H1 (cell line): ENCODE data around the gene MLEC. TPM values are rescaled to one million over a fixed set of nuclear protein-coding genes. Genes with fewer than 3 reads are reported as not detected.

Experiments used
- CTCF ChIA-PET: fragments of 300-600 bp; sonication (Branson Sonifier 250); formaldehyde crosslinking; loops from one replicate; lab custom pipeline; 2021; ENCODE audit not compliant: partially characterized antibody; lab: Charles Lee
- POLR2A ChIA-PET: fragments of 300-600 bp; sonication (Branson Sonifier 250); formaldehyde crosslinking; loops from one replicate; lab custom pipeline; 2021; ENCODE audit warnings: inconsistent platforms; ENCODE audit not compliant: partially characterized antibody; lab: Charles Lee
- DNase-seq, 2 experiments: peaks; one replicate each; pipeline versions ENCODE4 v3.0.0 to v3.0.0-alpha.2; 2010 to 2022; ENCODE audit warnings: low spot score in 2 of 2, low read depth in 1 of 2, mixed read lengths in 1 of 2
- FAIRE-seq: peaks from 2 replicates; lab custom pipeline; 2011; peaks lifted over from hg19 to GRCh38; lab: Jason Lieb, UNC
- H2AFZ ChIP-seq: 2 replicates; pipeline ENCODE4 v1.8.1; 2012; ENCODE audit warnings: low read length, inconsistent platforms
- H2AK5ac ChIP-seq: 2 replicates; pipeline ENCODE4 v1.6.1; 2013; ENCODE audit warnings: low read depth, low read length
- H2BK120ac ChIP-seq: replicated peaks from 2 replicates; pipeline ENCODE3; 2013; ENCODE audit warnings: low read depth, low read length, inconsistent platforms
- H2BK12ac ChIP-seq: 2 replicates; pipeline ENCODE4 v1.6.1; 2013; ENCODE audit warnings: low read depth, low read length
- H2BK15ac ChIP-seq: 2 replicates; pipeline ENCODE4 v1.6.1; 2013; ENCODE audit warnings: low read length
- H2BK20ac ChIP-seq: 2 replicates; pipeline ENCODE4 v1.6.1; 2013; ENCODE audit warnings: low read length
- H2BK5ac ChIP-seq: 2 replicates; pipeline ENCODE4 v1.6.1; 2013; ENCODE audit warnings: low read depth, low read length
- H3K14ac ChIP-seq: 2 replicates; pipeline ENCODE4 v1.6.1; 2013; ENCODE audit warnings: inconsistent platforms; ENCODE audit not compliant: insufficient read length
- H3K18ac ChIP-seq: 2 replicates; pipeline ENCODE4 v1.6.1; 2013; ENCODE audit warnings: low read length; ENCODE audit errors: extremely low read depth
- H3K23ac ChIP-seq: 2 replicates; pipeline ENCODE4 v1.6.1; 2013; ENCODE audit warnings: inconsistent platforms; ENCODE audit not compliant: insufficient read length
- H3K23me2 ChIP-seq: 2 replicates; pipeline ENCODE4 v1.6.1; 2013; ENCODE audit warnings: low read depth, low read length
- H3K27ac ChIP-seq: 2 replicates; pipeline ENCODE4 v1.6.1; 2011; ENCODE audit warnings: low read depth, low read length, inconsistent platforms
- H3K27me3 ChIP-seq, 4 experiments: replicated peaks in 1 of 4; 1 replicate in 1 of 4; 2 replicates in 3 of 4; pipeline versions ENCODE4 v1.6.1 to v1.8.1; 2011 to 2013; ENCODE audit warnings: low read length in 3 of 4, mild to moderate bottlenecking in 3 of 4, inconsistent platforms in 2 of 4, mixed read lengths in 2 of 4, moderate library complexity in 1 of 4; ENCODE audit not compliant: control insufficient read depth in 3 of 4, insufficient read depth in 3 of 4; ENCODE audit errors: extremely low read depth in 1 of 4
- H3K36me3 ChIP-seq, 4 experiments: 2 replicates each; pipeline versions ENCODE4 v1.6.1 to v1.8.1; 2011 to 2013; ENCODE audit warnings: mild to moderate bottlenecking in 4 of 4, low read length in 3 of 4, moderate library complexity in 2 of 4, control low read depth in 1 of 4, inconsistent platforms in 1 of 4; ENCODE audit not compliant: insufficient read depth in 4 of 4, control insufficient read depth in 2 of 4
- H3K4ac ChIP-seq: replicated peaks from 2 replicates; pipeline ENCODE3; 2013; ENCODE audit warnings: low read length, low read depth, mixed read lengths, inconsistent platforms; ENCODE audit not compliant: insufficient read length
- H3K4me1 ChIP-seq, 4 experiments: replicated peaks in 1 of 4; 1 replicate in 1 of 4; 2 replicates in 3 of 4; pipeline versions ENCODE4 v1.6.1 to v1.8.1; 2011 to 2013; ENCODE audit warnings: low read length in 3 of 4, inconsistent platforms in 2 of 4, mixed read lengths in 1 of 4; ENCODE audit not compliant: insufficient read depth in 4 of 4, control insufficient read depth in 3 of 4
- H3K4me2 ChIP-seq, 2 experiments: 2 replicates each; pipeline versions ENCODE4 v1.6.1 to v1.8.1; 2011 to 2013; ENCODE audit warnings: low read depth in 2 of 2, low read length in 2 of 2, control low read depth in 1 of 2, inconsistent platforms in 1 of 2, mild to moderate bottlenecking in 1 of 2; ENCODE audit not compliant: insufficient read depth in 1 of 2
- H3K4me3 ChIP-seq, 4 experiments: fragments of 200-600, 300-600 bp in 1 of 4; sonication (generic), shearing (Covaris generic), sonication (Bioruptor Twin) in 1 of 4; 2 replicates each; pipeline versions ENCODE4 v1.5.1 to v1.8.1; 2011 to 2016; ENCODE audit warnings: low read length in 4 of 4, low read depth in 3 of 4, control low read depth in 2 of 4, inconsistent platforms in 2 of 4, mild to moderate bottlenecking in 2 of 4, mixed read lengths in 1 of 4, moderate library complexity in 1 of 4; ENCODE audit not compliant: insufficient read depth in 2 of 4; ENCODE audit errors: extremely low read depth in 1 of 4
- H3K56ac ChIP-seq: replicated peaks from 2 replicates; pipeline ENCODE3; 2013; ENCODE audit warnings: low read depth, mild to moderate bottlenecking, mixed read lengths, low read length, inconsistent platforms; ENCODE audit not compliant: insufficient read length
- H3K79me1 ChIP-seq: 2 replicates; pipeline ENCODE4 v1.6.1; 2013; ENCODE audit warnings: low read depth, low read length, control low read depth
- H3K79me2 ChIP-seq, 2 experiments: 2 replicates each; pipeline versions ENCODE4 v1.6.1 to v1.8.1; 2012 to 2013; ENCODE audit warnings: low read length in 2 of 2, mild to moderate bottlenecking in 2 of 2, inconsistent platforms in 1 of 2; ENCODE audit not compliant: insufficient read depth in 2 of 2, control insufficient read depth in 1 of 2
- H3K9ac ChIP-seq, 4 experiments: replicated peaks in 1 of 4; 1 replicate in 1 of 4; 2 replicates in 3 of 4; pipeline versions ENCODE4 v1.6.1 to v1.8.1; 2011 to 2013; ENCODE audit warnings: low read depth in 3 of 4, low read length in 3 of 4, control low read depth in 2 of 4, mild to moderate bottlenecking in 2 of 4, moderate library complexity in 2 of 4, inconsistent platforms in 1 of 4; ENCODE audit errors: extremely low read depth in 1 of 4
- H3K9me3 ChIP-seq, 2 experiments: 2 replicates each; pipeline versions ENCODE4 v1.6.1 to v1.8.1; 2012 to 2013; ENCODE audit warnings: mild to moderate bottlenecking in 2 of 2, moderate library complexity in 2 of 2, control low read depth in 1 of 2, inconsistent platforms in 1 of 2, low read depth in 1 of 2, low read length in 1 of 2, mixed read lengths in 1 of 2; ENCODE audit not compliant: insufficient read depth in 2 of 2
- H4K20me1 ChIP-seq, 2 experiments: replicated peaks in 1 of 2; 2 replicates each; pipeline versions ENCODE3 to v1.8.1; 2011 to 2013; ENCODE audit warnings: inconsistent platforms in 2 of 2, low read length in 2 of 2, mild to moderate bottlenecking in 1 of 2; ENCODE audit not compliant: insufficient read depth in 2 of 2, control insufficient read depth in 1 of 2
- H4K5ac ChIP-seq: 2 replicates; pipeline ENCODE4 v1.6.1; 2013; ENCODE audit warnings: low read length, low read depth, mixed read lengths, inconsistent platforms; ENCODE audit not compliant: insufficient read length
- H4K8ac ChIP-seq: 2 replicates; pipeline ENCODE4 v1.8.0; 2013; ENCODE audit warnings: mild to moderate bottlenecking, moderate library complexity, low read length, inconsistent platforms; ENCODE audit not compliant: insufficient read depth; ENCODE audit errors: extremely low read depth
- H4K91ac ChIP-seq: replicated peaks from 2 replicates; pipeline ENCODE3; 2013; ENCODE audit warnings: low read length, mixed read lengths, inconsistent platforms; ENCODE audit not compliant: insufficient read length
- BCL11A ChIP-seq, 2 experiments: IDR thresholded peaks; one replicate each; pipeline ENCODE4 v1.6.1; 2011; ENCODE audit warnings: low read depth in 2 of 2, low read length in 2 of 2, mild to moderate bottlenecking in 2 of 2
- CBX5 ChIP-seq: fragments of 300-800, 300-1000 bp; sonication (generic); IDR thresholded peaks from 2 replicates; pipeline ENCODE4 v1.7.1; 2016; ENCODE audit warnings: antibody characterized with exemption, low read length, low read depth
- CREB1 ChIP-seq: IDR thresholded peaks from 2 replicates; pipeline ENCODE4 v1.6.1; 2012; ENCODE audit warnings: inconsistent platforms
- CTBP2 ChIP-seq: IDR thresholded peaks from 2 replicates; pipeline ENCODE4 v1.7.0; 2011; ENCODE audit warnings: borderline replicate concordance, mild to moderate bottlenecking, moderate library complexity, mixed read lengths, low read length; ENCODE audit not compliant: insufficient read depth, insufficient read length
- FOSL1 ChIP-seq: IDR thresholded peaks from 2 replicates; pipeline ENCODE4 v1.6.1; 2011; ENCODE audit warnings: mild to moderate bottlenecking, low read depth, low read length, moderate library complexity; ENCODE audit not compliant: insufficient read depth
- JUN ChIP-seq: IDR thresholded peaks from 2 replicates; pipeline ENCODE4 v1.6.1; 2011; ENCODE audit warnings: low read depth, mild to moderate bottlenecking, improper control_type of control experiment, low read length
- KDM5A ChIP-seq: fragments of 200-600 bp; IDR thresholded peaks from 2 replicates; pipeline ENCODE4 v1.7.1; 2012; ENCODE audit warnings: mild to moderate bottlenecking, low read length, inconsistent platforms, mixed read lengths
- NANOG ChIP-seq: IDR thresholded peaks from 2 replicates; pipeline ENCODE4 v1.6.1; 2011; ENCODE audit warnings: low read length, low read depth, mild to moderate bottlenecking, inconsistent platforms; ENCODE audit not compliant: insufficient read depth, poor library complexity, severe bottlenecking
- POLR2A ChIP-seq, 2 experiments: IDR thresholded peaks; 1 replicate in 1 of 2; 2 replicates in 1 of 2; pipeline ENCODE4 v1.6.1; 2011; ENCODE audit warnings: low read depth in 2 of 2, low read length in 2 of 2, mild to moderate bottlenecking in 2 of 2; ENCODE audit errors: control extremely low read depth in 1 of 2
- RNF2 ChIP-seq: fragments of 200-900, 300-1000 bp; sonication (generic); IDR thresholded peaks from 2 replicates; pipeline ENCODE4 v1.7.1; 2016; ENCODE audit warnings: borderline replicate concordance, low read depth, mild to moderate bottlenecking, antibody characterized with exemption, low read length; ENCODE audit not compliant: poor library complexity, severe bottlenecking; ENCODE audit errors: missing control alignments
- RXRA ChIP-seq: IDR thresholded peaks from 2 replicates; pipeline ENCODE4 v1.6.1; 2011; ENCODE audit warnings: low read depth, mild to moderate bottlenecking, low read length, moderate library complexity; ENCODE audit not compliant: insufficient read depth
- SP1 ChIP-seq: IDR thresholded peaks from 2 replicates; pipeline ENCODE4 v1.6.1; 2011; ENCODE audit warnings: low read depth, low read length
- SRF ChIP-seq: IDR thresholded peaks from 2 replicates; pipeline ENCODE4 v1.6.1; 2011; ENCODE audit warnings: mild to moderate bottlenecking, low read depth, low read length, moderate library complexity
- TEAD4 ChIP-seq: IDR thresholded peaks from 2 replicates; pipeline ENCODE4 v1.6.1; 2012; ENCODE audit warnings: low read depth, low read length, inconsistent platforms, mixed read lengths
- WGBS, 2 experiments: shearing (Covaris generic) in 1 of 2; methylation state at CpG; one replicate each; pipeline versions ENCODE4 v1.1.6 to v1.1.7; 2013 to 2015; ENCODE audit warnings: low lambda C conversion rate in 2 of 2, mixed read lengths in 2 of 2, inconsistent platforms in 1 of 2, low coverage in 1 of 2, missing lambda C conversion rate in 1 of 2; ENCODE audit not compliant: insufficient replicate concordance in 2 of 2, insufficient coverage in 1 of 2, insufficient read length in 1 of 2; ENCODE audit errors: extremely low coverage in 1 of 2, missing lambda C conversion rate in 1 of 2; 5-methylcytosine and 5-hydroxymethylcytosine counted together
- polyA plus RNA-seq, 7 experiments: library from polyadenylated mRNA; depleted of rRNA in 3 of 7; stranded (reverse) in 5 of 7; unstranded in 2 of 7; fragments of >200 nt in 5 of 7; fragments of 200-250 nt in 2 of 7; gene quantifications; 1 replicate in 5 of 7; 2 replicates in 1 of 7; 4 replicates in 1 of 7; pipeline versions ENCODE4 v1.2.1 to v1.2.3, GENCODE V29; 2011 to 2013; ENCODE audit warnings: missing spikeins in 2 of 7, mixed read lengths in 2 of 7
- total RNA-seq: library from RNA; stranded (reverse); fragmentation: NEBNext Ultra II Directional; extraction: Animal tissue kit (Norgen Biotek cat#: 25700); gene quantifications from 2 replicates; pipeline ENCODE4 v1.2.1, GENCODE V29; 2021

Gene MLEC
- total and polyA plus RNA-seq, 2 of the 8 experiments (the other 6 are each of a cell fraction or from before 2014, with no cell fraction given): 37.1 to 260 TPM

DNA sequence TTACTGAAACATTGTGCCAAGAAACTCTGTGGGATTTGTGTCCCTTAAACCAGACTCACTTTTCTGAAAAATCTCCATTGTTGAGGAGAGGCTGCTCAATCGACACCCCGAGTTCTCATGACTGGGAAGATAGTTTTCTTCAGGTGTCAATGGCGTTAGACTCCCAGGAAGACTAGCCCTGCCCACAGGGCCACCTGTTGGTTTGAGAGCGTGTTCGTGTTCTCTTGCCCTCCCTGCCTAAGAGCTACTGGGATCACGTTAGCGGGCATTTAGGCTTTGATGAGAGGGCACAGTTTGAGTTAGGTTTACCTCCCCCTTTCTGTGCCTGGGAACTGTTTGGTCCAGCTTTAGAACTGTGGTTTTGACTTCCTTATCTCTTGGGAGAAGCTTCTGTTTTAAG lies 12.6 kb downstream of the MLEC start:
- Histone ChIP-seq H3K18ac (no peak overlapping the region), H2AK5ac (no peak overlapping the region), H3K27me3 (no peaks in the 10 kb centered on the region), H4K91ac (no peak overlapping the region), H2AFZ (no peak overlapping the region), H3K4me1 (no peaks in the 10 kb centered on the region), H3K79me1 (peaks cover 3% of the 10 kb centered on the region; the same call in 1 of the 2 replicates), H3K4ac (no peak overlapping the region), H2BK20ac (no peak overlapping the region)
- TF ChIP-seq RNF2: no peak
- TF ChIP-seq SRF: no peak
- TF ChIP-seq FOSL1: no peak
- no peak for TF ChIP-seq CBX5
- TF ChIP-seq RXRA: no peak
- no peak for TF ChIP-seq BCL11A (IDR thresholded peaks at IDR 0.05; ENCODE audit: low read depth in 2 of 2, low read length in 2 of 2)
- no peak for TF ChIP-seq KDM5A
- TF ChIP-seq NANOG: no peak
- TF ChIP-seq TEAD4: no peak
- TF ChIP-seq JUN: no peak
- TF ChIP-seq CREB1: no peak
- TF ChIP-seq SP1: no peak
- no peak for TF ChIP-seq CTBP2
- no peak for TF ChIP-seq POLR2A (IDR thresholded peaks at IDR 0.05; ENCODE audit: control extremely low read depth in 1 of 2, low read depth in 2 of 2, low read length in 2 of 2)
- TF ChIP-seq, all 59 proteins: peak for 0
- Histone ChIP-seq H3K79me2 (peaks cover 0 to 13% of the 10 kb centered on the region in 2 experiments; a peak in 2 of 4 replicates), H3K23ac (no peak overlapping the region), H3K36me3 (peaks cover 28 to 86% (median 60%) of the 10 kb centered on the region in 4 experiments), H4K8ac (no peak overlapping the region), H3K4me2 (no peak overlapping the region), H3K27ac (no peak overlapping the region), H3K23me2 (no peaks in the 10 kb centered on the region), H4K5ac (no peak overlapping the region), H2BK12ac (no peak overlapping the region), H3K4me3 (no peak overlapping the region), H4K20me1 (no peaks in the 10 kb centered on the region), H3K9ac (no peak overlapping the region), H3K9me3 (no peaks in the 10 kb centered on the region), H2BK5ac (no peak overlapping the region), H2BK120ac (no peak overlapping the region), H3K14ac (no peak overlapping the region), H2BK15ac (no peak overlapping the region), H3K56ac (no peak overlapping the region)
- POLR2A ChIA-PET: interaction anchor here (1.5 to 6.6 kb wide), 4 partner anchors 10 to 34 kb away, joined by 3 to 42 read pairs (median 16); partner anchors contain the start of gene UNC119B
- CTCF ChIA-PET: interaction anchor here (1.1 to 2.3 kb wide), 6 partner anchors 9 to 117 kb away, joined by 3 to 8 read pairs (median 4); no protein-coding TSS in a partner anchor
- FAIRE-seq (no peak), DNase-seq (no peak)
- WGBS, 2 experiments: 95% methylated on average over 7 of the region's 7 CpGs; no CpG with 5 or more reads in 1 of the 2 experiments
